NCI-H1436 treated with DMSO at 0.1 percent for 48 hours (cell line): ENCODE results near the gene TERT.

Source experiments
- DNase-seq: peaks from one replicate; lab custom pipeline; 2025; lab: John Stamatoyannopoulos, UW

The TERT gene

GRCh38 chr5:1259806-1260480 is 34.9 kb downstream of the TERT start:
- no peak for DNase-seq

GRCh38 chr5:1257841-1258240 is 37.0 kb downstream of the TERT start:
- no peak for DNase-seq

- DNase-seq: no peak
Measured at GRCh38 chr5:1257363-1257762, 37.5 kb downstream of the TERT start.

GRCh38 chr5:1256776-1257175 is 38.1 kb downstream of the TERT start:
- DNase-seq: no peak

- no peak for DNase-seq
Measured at GRCh38 chr5:1255081-1255561, 39.7 kb downstream of the TERT start.

GRCh38 chr5:1254196-1254595 is 40.7 kb downstream of the TERT start:
- no peak for DNase-seq

- no peak for DNase-seq
Measured at GRCh38 chr5:1253456-1254105, 41.3 kb downstream of the TERT start.

GRCh38 chr5:1252681-1253080 is 42.2 kb downstream of the TERT start:
- no peak for DNase-seq

- DNase-seq: no peak
Measured at GRCh38 chr5:1251678-1252580, 42.9 kb downstream of the TERT start.

GRCh38 chr5:1249366-1250280 is 45.2 kb downstream of the TERT start:
- DNase-seq: no peak

GRCh38 chr5:1247811-1248210 is 47.1 kb downstream of the TERT start:
- no peak for DNase-seq

GRCh38 chr5:1246711-1247431 is 48.0 kb downstream of the TERT start:
- no peak for DNase-seq

- no peak for DNase-seq
Measured at GRCh38 chr5:1245905-1246576, 48.8 kb downstream of the TERT start.

- no peak for DNase-seq
Measured at GRCh38 chr5:1244976-1245375, 49.9 kb downstream of the TERT start.

- no peak for DNase-seq
Measured at GRCh38 chr5:1244255-1244654, 50.6 kb downstream of the TERT start.

- DNase-seq: no peak
Measured at GRCh38 chr5:1243487-1244130, 51.3 kb downstream of the TERT start.

- DNase-seq: no peak
Measured at GRCh38 chr5:1242733-1243486, 52.0 kb downstream of the TERT start.

- no peak for DNase-seq
Measured at GRCh38 chr5:1241509-1242080, 53.3 kb downstream of the TERT start.
